GM18909 (cell line): Measurements from ENCODE around the gene IMMP2L.
"Not testable (repeated sequence)": the region's sequence is repeated elsewhere in the genome, so short reads cannot be mapped to it uniquely, and the experiment has no call there.

Experiments used
- ATAC-seq: cut with Tn5 transposase; IDR thresholded peaks from one replicate; pipeline ENCODE4 v1.9.1; 2021; ENCODE audit warnings: mild to moderate bottlenecking; ENCODE audit not compliant: unreplicated experiment, poor library complexity

The IMMP2L gene

DNA sequence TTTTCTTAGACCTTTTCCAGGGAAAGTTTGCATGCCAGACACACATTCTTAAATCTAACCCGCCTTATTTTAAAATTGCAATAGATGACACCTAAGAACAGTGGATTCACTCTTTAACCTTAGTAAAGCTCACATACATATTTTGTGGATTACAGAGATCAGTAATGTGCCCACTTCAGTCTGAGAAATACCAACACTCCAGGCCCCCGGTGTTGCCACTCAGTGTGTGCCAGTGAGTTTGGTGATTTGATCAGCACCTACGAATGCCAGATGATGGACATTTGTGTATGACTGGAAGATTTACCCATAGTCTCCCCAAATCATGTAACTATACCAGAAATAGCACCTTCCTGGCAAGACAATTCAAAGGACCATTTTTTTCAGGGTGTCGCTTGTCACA is 468.8 kb downstream of the IMMP2L start:
- no peak for ATAC-seq

DNA sequence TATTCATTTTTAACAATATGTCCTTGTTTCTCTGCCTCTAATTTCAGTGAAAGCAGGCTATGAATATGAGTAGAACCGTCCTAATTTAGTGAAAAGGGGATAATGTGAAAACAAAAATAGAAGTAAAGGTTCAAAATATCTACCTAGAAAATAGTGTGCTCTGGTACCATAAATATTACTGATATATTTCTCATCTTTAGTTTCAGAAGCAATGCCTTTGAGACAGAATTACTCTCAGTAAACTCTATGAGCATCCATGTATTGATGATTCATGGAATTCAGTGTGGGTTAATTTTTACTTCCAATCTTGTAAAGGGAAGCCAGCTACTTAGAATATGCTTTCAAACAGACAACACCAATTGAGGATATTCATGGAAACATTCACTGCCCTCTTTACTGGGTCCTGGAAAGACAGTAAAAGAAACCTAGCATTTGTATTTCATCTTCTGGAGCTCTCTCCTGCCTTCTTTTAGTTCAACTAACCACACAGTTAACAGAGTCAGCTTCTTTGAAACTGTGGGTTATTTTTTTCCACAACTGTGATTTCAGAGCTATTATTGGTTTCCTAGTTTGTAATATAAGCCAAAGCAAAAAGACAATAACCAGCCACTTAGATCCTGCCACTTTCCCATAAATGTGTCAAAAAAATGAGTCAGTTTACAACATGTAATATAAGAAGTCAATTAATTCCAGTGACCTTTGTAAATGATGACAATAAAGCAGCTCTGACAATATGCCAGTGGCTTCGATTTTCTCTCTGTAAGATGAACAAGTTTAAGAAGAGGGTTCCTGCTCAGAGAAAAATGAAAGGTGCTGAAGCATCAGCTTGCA is 469.7 kb downstream of the IMMP2L start:
- peak; percentile 68 for ATAC-seq

DNA sequence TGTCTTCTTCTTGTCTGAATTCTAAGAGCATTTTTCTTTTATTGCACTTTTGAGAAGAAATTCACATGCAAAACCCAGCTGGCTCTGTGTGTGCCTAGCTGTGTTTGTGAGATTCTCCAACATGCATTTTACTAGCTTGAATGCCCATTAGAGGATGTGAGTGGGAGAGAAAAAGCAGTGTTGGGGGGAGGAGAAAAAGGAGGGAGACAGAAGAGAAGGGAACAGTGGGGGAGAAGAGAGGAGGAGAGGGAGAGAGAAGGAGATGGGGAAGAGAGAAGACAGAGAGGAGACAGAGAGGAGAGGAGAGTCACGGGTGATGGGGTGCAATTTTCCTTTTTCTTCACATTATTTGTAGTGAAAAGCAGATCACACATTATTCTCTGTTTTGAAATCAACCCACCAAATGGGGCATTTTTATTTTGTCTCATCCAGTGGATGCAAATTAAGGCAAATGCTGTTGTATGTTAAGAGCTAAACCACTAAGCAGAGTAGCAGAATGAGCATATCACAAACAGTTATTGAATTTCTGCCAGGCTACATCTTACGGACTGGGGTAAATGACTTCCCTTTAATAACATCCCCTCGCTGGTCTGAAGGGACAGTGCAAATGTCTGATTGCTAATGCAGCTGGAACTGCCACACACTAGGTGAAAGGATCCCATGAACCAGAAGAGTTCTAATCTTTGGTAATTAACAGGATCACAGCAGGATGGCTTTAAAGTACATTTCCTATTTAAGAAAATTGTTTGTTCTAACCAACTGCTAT is 470.5 kb downstream of the IMMP2L start:
- peak; percentile 21 for ATAC-seq

DNA sequence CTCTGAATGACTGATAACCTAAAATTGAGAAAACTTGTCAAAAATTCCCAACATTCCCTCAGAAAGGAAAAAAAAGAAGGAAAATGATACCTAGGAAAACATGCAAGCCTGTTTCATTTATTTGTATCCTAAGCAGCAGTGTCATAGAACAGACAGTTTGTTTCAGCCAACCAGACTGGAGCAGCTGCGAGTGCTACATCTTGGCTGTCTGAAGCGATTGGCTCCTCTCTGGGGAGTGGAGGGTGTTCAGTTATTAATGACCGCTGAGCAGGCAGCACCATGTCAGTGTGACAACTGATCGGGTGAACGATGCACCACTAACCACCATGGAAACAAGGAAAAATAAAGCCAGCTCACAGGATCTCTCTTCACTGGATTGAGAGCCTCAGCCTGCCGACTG is 471.4 kb downstream of the IMMP2L start, which contains the start of gene LRRN3:
Gene LRRN3 (plus strand): TSS at position 282 of the 400 bp plus-strand sequence. CDS start 31,646 bp downstream, outside the sequence.
- no peak for ATAC-seq

DNA sequence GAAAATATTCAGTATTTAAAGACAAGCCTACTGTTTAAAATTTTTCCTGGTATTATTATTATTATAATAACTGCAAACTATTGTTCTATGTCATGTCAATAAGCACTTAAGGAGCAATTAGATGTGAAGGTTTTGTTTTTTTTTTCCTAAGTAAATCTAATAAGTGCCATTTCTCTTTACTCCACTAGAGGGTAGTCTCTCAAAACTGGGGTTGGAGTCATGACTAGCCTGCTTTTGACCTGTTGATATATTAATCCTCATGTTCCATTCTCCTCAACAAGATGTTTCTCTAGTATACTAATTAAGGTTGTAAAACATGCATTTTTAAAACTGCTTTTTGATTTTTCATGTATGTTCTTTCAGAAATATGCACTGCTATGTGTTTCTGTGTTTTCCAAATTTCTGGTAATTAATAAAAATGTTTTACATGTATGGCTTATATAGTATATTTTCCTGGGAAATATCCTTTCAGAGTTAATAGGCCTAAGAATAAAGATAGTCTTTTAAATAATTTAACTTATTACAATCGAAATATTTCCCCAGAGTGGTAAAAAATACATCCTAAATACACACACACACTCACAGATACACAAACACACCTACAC is 472.4 kb downstream of the IMMP2L start:
- ATAC-seq = peak; percentile 51

DNA sequence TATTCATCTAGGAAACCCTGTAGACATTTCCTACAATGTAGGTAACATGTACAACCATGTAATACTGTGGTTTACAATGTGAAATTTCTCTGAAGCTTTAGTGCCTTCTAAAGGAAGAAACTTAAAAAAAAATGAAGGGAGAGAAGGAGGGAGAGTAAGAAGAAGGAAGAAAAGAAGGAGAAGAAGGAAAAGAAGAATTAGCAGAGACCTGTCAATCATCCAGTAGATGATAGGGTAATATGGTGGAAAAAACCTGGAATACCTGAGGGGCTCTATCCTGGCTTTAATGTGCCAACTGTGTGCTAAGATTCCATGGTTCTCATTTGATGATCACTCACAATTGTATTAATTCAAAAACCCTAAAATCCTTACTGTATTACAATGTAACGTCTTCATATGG is 474.0 kb downstream of the IMMP2L start:
- ATAC-seq = no peak

GRCh38 chr7:111086532-111086931 is 475.8 kb downstream of the IMMP2L start:
- ATAC-seq = no peak

- ATAC-seq = no peak
Observed at GRCh38 chr7:111085356-111085755, 476.9 kb downstream of the IMMP2L start.

DNA sequence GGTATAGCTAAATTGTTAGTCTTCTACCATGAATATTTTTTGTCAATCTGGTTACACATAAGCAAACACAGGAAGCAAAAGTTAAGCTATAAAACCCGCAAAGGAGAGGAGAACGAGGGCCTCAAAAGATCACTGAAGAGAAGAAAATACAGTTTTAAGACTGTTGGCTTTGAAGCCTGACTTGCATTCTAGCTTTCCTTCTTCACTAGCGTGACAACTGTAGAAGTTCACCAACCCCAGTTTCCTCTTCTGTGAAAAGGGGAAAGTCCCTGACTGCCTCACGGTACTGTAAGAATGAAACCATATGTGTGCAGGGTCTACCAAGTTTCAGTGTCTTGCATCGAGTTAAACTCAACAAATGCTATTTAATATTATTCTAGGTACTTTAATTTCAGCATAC is 478.9 kb downstream of the IMMP2L start:
- ATAC-seq = peak; percentile 99

DNA sequence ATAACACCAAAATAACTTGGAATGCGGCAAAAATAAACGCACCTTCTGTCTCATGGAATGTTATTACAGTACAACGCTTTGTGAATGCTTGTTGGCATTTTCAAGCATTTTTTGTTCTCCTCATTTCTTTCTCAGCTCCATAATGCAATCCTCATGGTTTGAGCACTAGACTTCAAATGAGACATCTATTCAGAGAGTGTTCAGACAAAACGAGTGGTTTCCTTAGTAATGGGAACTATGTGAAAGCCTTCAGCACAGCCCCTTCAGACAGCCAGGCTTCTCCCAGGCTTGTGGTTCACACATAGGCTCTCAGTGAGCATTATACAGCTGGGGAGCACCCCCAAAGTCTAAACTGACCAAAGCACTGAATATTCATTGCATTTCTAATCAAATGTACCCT is 479.9 kb downstream of the IMMP2L start:
- ATAC-seq = no peak

DNA sequence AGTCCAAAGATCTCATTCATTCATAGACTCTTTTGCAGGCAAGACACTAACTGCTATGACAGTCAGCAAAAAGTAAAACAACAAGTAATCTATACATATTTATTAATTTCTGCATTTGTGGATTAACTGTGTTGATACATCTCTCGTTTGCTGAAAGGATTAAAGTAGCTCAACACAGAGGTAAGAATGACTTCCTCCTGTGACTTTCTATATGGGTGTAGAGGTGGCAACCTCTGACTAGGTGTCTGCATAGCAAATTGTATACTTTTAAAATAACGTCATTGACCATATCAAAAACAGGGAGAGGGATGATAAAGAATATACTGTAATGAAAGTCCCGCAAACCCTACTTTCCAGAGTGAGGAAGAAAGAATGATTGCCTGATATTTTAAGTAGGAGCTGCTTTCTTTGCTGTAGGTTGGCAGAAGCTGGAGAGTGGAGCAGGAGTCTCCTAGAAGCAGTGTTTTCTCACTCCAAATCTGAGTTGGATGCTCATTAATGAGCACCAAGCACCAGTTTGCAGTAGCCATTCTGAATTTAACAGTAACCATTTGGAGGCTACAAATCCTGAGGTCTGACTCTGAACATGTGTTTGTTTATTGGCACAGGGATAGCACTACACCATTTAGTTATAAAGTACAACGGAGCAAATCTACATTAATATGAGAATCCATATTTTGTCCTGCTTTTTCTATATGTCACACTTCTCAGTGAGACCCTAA is 480.6 kb downstream of the IMMP2L start:
- no peak for ATAC-seq

DNA sequence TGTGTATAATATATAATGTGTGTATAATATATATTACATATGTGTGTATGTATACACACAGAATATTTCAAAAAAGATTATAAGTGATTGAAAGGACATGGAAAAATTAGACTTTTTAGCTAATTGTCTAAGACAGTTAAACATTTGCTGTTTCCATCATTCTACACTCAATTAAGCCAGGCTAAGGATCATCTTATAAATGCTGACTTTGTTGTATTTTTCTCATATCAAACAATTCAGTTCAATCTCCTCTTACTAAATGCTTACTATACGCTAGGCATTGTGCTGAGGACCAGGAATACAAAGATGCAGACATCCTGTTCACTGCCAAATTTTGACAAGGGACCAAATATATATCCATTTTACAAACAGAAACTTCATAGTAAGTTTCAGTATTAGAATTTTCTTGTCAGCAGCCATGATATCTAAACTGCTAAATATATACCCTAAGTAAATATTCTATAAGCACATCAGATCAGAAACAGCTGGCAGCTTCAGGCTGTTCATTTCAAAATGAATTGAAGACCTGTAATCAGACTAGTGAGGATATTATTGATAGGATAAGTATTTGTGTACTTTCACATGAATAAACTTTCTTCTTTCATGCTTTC is 481.7 kb downstream of the IMMP2L start:
- peak; percentile 33 for ATAC-seq

DNA sequence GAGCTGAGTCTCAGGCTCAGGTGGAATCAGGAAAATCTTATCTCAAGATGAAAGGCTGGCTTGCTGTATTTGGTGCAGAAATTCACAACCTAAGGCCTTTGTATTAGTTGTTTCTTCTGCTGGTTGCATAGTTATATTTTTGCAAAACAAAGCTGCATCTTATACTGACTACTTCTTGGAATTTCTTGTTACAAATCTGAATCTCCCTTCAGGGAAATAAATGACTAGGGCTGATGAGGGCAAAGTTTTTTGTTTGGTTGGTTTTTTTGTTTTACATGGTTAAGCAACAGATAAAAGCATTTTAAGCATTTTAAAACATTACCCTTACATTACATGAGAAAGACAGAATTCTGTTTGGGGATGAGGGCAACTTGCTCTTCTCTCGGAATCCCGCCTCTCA is 485.3 kb downstream of the IMMP2L start:
- ATAC-seq = no peak

- ATAC-seq = no peak
Observed at GRCh38 chr7:111076205-111076604, 486.1 kb downstream of the IMMP2L start.

DNA sequence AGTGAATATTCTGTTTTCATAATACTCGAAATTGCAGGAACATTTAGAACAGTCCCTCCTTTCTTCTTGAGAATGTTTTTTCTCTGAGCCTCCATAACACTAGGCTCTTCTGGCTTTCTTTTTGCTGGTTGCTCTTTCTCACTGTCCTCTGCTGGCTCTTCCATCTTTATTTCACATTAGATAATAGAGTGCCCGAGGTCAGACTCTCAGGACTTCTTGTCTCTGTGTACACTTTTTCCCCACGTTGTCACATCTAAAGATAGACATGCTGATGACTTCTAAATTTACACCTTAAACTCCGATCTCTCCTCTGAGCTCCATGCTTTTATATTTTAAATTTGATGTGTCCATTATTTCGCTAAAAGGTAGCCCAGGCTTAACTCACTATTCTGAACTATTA is 486.8 kb downstream of the IMMP2L start:
- ATAC-seq = no peak

GRCh38 chr7:111074748-111075146 is 487.5 kb downstream of the IMMP2L start:
- no peak for ATAC-seq

- ATAC-seq = peak; percentile 52
Observed at GRCh38 chr7:111074071-111074747, 488.1 kb downstream of the IMMP2L start.

GRCh38 chr7:111072658-111073057 is 489.6 kb downstream of the IMMP2L start:
- not testable (repeated sequence) for ATAC-seq

GRCh38 chr7:111071556-111071955 is 490.7 kb downstream of the IMMP2L start:
- ATAC-seq = no peak
